ENCODE data around the gene TELO2. TPM values are rescaled to one million over a fixed set of nuclear protein-coding genes. Genes with fewer than 3 reads are reported as not detected.
A peak's percentile ranks its signal among the peaks of the same experiment; 100 is the strongest.

TELO2 gene
- total RNA-seq, 3 donors from 2014 or later: 15.2 to 27.5 (median 23.9) TPM

DNA sequence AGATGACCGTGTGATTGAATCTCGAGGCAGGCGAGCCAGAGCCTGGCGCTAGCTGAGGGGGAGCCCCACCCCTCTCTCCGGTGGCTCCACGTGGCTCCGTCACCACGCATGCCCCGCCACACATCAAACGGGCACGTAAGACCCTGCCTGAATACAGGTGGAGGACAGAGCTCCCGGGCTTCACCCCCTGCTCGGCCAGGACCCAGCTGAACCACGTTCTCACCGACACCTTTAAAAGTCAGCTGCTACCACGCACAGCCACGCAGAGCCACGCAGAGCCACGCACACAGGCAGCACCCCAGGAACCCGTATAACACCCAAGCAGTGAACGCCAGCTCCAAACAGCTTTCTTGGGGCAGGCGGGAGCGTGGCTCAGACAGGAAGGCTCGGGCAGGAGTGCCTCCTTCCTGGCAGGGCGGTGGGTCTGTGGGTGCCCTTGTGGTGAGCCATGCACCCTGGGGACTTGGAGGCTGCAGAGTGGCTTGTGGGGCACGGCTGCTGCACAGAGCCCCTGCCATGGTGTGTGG, 44.7 kb downstream of the TELO2 start:
- Histone ChIP-seq H3K36me3 (no peaks in the 10 kb centered on the region), H3K27ac (peak overlapping the region in 1 of 2 donors; percentile 9), H3K27me3 (no peaks in the 10 kb centered on the region), H3K4me3 (peak overlapping the region in 2 of 3 donors; percentile 72 to 91), H3K9me3 (no peaks in the 10 kb centered on the region), H3K4me1 (peaks cover 3 to 6% of the 10 kb centered on the region in 2 donors)
- TF ChIP-seq, protein P1, sequence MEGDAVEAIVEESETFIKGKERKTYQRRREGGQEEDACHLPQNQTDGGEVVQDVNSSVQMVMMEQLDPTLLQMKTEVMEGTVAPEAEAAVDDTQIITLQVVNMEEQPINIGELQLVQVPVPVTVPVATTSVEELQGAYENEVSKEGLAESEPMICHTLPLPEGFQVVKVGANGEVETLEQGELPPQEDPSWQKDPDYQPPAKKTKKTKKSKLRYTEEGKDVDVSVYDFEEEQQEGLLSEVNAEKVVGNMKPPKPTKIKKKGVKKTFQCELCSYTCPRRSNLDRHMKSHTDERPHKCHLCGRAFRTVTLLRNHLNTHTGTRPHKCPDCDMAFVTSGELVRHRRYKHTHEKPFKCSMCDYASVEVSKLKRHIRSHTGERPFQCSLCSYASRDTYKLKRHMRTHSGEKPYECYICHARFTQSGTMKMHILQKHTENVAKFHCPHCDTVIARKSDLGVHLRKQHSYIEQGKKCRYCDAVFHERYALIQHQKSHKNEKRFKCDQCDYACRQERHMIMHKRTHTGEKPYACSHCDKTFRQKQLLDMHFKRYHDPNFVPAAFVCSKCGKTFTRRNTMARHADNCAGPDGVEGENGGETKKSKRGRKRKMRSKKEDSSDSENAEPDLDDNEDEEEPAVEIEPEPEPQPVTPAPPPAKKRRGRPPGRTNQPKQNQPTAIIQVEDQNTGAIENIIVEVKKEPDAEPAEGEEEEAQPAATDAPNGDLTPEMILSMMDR (IDR thresholded peaks at IDR 0.05): no peak
- TF ChIP-seq POLR2A (IDR thresholded peaks at IDR 0.05): no peak
- TF ChIP-seq POLR2AphosphoS5 (IDR thresholded peaks at IDR 0.05): no peak
- DNase-seq (ENCODE audit: low spot score in 2 of 2): no peak
- intact Hi-C loops (cut with DNase I; ENCODE audit: low total_unique reads): loop anchor here (10.0 kb wide), 1 partner anchor 123 kb away; the partner anchor contains the start of gene UNKL

GRCh38 chr16:1538804-1539520, 45.8 kb downstream of the TELO2 start:
- intact Hi-C loops (cut with DNase I; ENCODE audit: low total_unique reads): loop anchor here (10.0 kb wide), 1 partner anchor 124 kb away; the partner anchor contains the start of gene UNKL
- no peaks in the 10 kb centered on the region for H3K9me3 ChIP-seq
- no peak for TF ChIP-seq POLR2A (IDR thresholded peaks at IDR 0.05)
- no peak for TF ChIP-seq POLR2AphosphoS5 (IDR thresholded peaks at IDR 0.05)
- TF ChIP-seq, protein P1 (IDR thresholded peaks at IDR 0.05): no peak
- no peak overlapping the region for H3K27ac ChIP-seq
- no peaks in the 10 kb centered on the region for H3K36me3 ChIP-seq
- no peaks in the 10 kb centered on the region for H3K4me1 ChIP-seq
- no peak for DNase-seq (ENCODE audit: low spot score in 2 of 2)
- peak overlapping the region in 1 of 3 donors; percentile 10 for H3K4me3 ChIP-seq
- H3K27me3 ChIP-seq: no peaks in the 10 kb centered on the region

- Histone ChIP-seq H3K27me3 (no peaks in the 10 kb centered on the region), H3K27ac (no peak overlapping the region), H3K4me3 (no peak overlapping the region), H3K36me3 (no peaks in the 10 kb centered on the region), H3K9me3 (no peaks in the 10 kb centered on the region), H3K4me1 (peaks cover 0 to 1% of the 10 kb centered on the region in 2 donors)
- TF ChIP-seq POLR2AphosphoS5 (IDR thresholded peaks at IDR 0.05) (no peak), POLR2A (IDR thresholded peaks at IDR 0.05) (no peak)
- TF ChIP-seq, protein P1 (IDR thresholded peaks at IDR 0.05): no peak
- intact Hi-C loops (cut with DNase I; ENCODE audit: low total_unique reads): loop anchor here (10.0 kb wide), 1 partner anchor 125 kb away; the partner anchor contains the start of gene UNKL
- no peak for DNase-seq (ENCODE audit: low spot score in 2 of 2)
Observed at GRCh38 chr16:1539720-1540555, 46.8 kb downstream of the TELO2 start.

- TF ChIP-seq, protein P1 (IDR thresholded peaks at IDR 0.05): no peak
- TF ChIP-seq POLR2AphosphoS5 (IDR thresholded peaks at IDR 0.05): no peak
- no peak for TF ChIP-seq POLR2A (IDR thresholded peaks at IDR 0.05)
- no peaks in the 10 kb centered on the region for H3K27me3 ChIP-seq
- no peaks in the 10 kb centered on the region for H3K36me3 ChIP-seq
- H3K4me3 ChIP-seq: no peak overlapping the region
- DNase-seq (ENCODE audit: low spot score in 2 of 2): no peak
- intact Hi-C loops (cut with DNase I; ENCODE audit: low total_unique reads): no loop called here
- no peaks in the 10 kb centered on the region for H3K9me3 ChIP-seq
- H3K4me1 ChIP-seq: peaks cover 0 to 7% of the 10 kb centered on the region in 2 donors
- H3K27ac ChIP-seq: no peak overlapping the region
Observed at GRCh38 chr16:1540556-1540855, 47.3 kb downstream of the TELO2 start.
